Upper lobe of left lung (tissue), 4 donors: ENCODE measurements around the gene MAD1L1.

Experiments
- CTCF ChIP-seq, 6 experiments: fragments of 450-650 bp in 4 of 6; fragments of 200-600 bp in 2 of 6; sonication (generic) in 2 of 6; IDR thresholded peaks; one replicate each; pipeline ENCODE4 v1.5.1; 2016 to 2019; ENCODE audit warnings: antibody characterized with exemption in 6 of 6
- POLR2A ChIP-seq, 4 donors: fragments of 450-650 bp; IDR thresholded peaks; one replicate each; pipeline ENCODE4 v1.5.1; 2016 to 2017; ENCODE audit warnings: antibody characterized with exemption in 4 of 4, mild to moderate bottlenecking in 2 of 4

- TF ChIP-seq CTCF (IDR thresholded peaks at IDR 0.05) (no peak), POLR2A (IDR thresholded peaks at IDR 0.05) (no peak)
These were observed 317.4 kb downstream of the MAD1L1 start for GRCh38 chr7:1915326-1915725.
